Fibroblast of the conjunctiva (primary cell): ENCODE measurements around the gene GRIK5.

Experiments
- DNase-seq: peaks from one replicate; pipeline ENCODE4 v3.0.0-alpha.2; 2010; ENCODE audit warnings: low read depth

Gene GRIK5

DNA sequence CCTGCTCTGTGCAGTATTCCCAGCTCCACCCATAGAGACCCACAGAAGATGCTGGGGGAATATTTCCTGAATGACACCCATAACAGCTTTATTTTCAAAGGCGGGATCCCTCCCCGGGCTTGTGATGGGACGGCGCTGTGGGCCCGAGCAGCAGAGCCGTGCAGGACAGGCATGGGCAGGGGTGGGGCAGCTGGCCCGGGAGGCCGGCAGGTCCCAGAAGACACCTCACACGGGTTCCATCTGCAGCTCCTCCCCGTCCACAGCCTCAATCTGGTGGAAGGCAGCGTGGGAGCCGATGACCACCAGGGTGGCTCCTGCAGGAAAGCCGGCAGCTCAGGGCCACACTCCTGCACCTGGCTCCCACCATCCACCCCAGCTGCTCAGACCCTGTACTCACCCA, 113.4 kb downstream of the GRIK5 start:
- no peak for DNase-seq

DNA sequence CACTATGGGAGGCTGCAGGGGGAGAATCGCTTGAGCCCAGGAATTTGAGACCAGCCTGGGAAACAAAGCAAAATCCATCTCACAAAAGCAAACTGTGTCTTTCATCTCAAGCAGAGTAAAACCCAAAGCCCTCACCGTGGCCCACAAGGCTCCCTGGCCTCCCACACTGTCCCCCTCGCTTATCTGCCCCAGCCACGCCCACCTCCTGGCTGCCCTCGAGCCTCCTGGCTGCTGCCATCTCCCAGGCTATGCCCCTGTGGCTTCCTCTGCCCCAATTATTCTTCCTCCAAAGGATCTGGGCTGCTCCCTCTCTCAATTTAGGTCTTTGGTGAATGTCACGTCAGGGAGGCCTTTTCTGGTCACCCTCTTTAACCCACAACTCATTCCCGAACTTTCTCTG, 114.5 kb downstream of the GRIK5 start:
- DNase-seq, result no peak

DNA sequence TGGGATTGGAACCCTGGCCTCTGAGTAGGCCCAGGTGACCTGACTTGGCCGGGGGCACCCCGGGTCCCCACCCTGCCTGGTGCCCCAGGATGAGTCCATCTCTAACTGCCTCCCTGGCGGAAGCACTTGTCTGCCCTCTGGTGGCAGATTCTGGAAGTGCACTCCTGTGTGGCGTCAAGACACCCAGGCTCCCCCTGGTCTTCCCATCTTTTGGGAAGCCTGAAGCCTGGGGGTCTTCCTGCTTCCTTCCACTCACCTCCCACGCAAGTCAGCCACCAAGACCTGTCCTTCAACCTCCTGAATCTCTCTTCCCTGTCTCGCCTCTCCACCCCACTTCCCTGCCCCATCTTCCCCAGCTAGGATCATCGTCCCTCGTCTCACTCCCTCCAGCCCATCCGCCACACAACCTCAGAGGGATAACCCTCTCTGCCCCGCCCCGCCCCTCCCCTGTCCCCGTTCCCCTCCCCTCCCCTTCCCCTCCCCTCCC, 118.3 kb downstream of the GRIK5 start:
- DNase-seq, result peak; percentile 43
